GM12878 (cell line): ENCODE data around the gene GARIN5A. TPM values are rescaled to one million over a fixed set of nuclear protein-coding genes. Genes with fewer than 3 reads are reported as not detected.

ENCODE experiments used
- ATAC-seq: fragments of 200-7000 bp; cut with Tn5 transposase; 3 replicates; pipeline ENCODE4 v1.9.1; 2020; ENCODE audit warnings: mild to moderate bottlenecking, moderate library complexity
- BruUV-seq: library from RNA; stranded (reverse); fragments of 400-500 nt; replicated peaks from 2 replicates; lab custom pipeline; 2021; lab: Mats Ljungman, UMichigan
- CTCF ChIA-PET: fragments of 300-600 bp; sonication (Branson Sonifier 250); formaldehyde crosslinking; extraction: SDS; loops from one replicate; lab custom pipeline; 2021; ENCODE audit warnings: inconsistent platforms; lab: Yijun Ruan, JAX
- POLR2A ChIA-PET: fragments of 350-600 bp; formaldehyde crosslinking; extraction: SDS; loops from one replicate; lab custom pipeline; 2021; ENCODE audit warnings: inconsistent platforms; lab: Charles Lee
- RAD21 ChIA-PET: fragments of 300-600 bp; sonication (Branson Sonifier 250); formaldehyde crosslinking; loops from one replicate; lab custom pipeline; 2023; ENCODE audit warnings: antibody characterized with exemption; ENCODE audit not compliant: unreplicated experiment; lab: Charles Lee
- SMC1A ChIA-PET: fragments of 300-600 bp; sonication (Branson Sonifier 250); formaldehyde crosslinking; loops from one replicate; lab custom pipeline; 2023; ENCODE audit not compliant: unreplicated experiment, uncharacterized antibody; lab: Charles Lee
- DNase-seq: peaks from one replicate; pipeline ENCODE4 v3.0.0-alpha.2; 2011; ENCODE audit warnings: low read depth, low spot score
- FAIRE-seq: peaks from 3 replicates; lab custom pipeline; 2011; peaks lifted over from hg19 to GRCh38; lab: Jason Lieb, UNC
- H2AFZ ChIP-seq: 2 replicates; pipeline ENCODE4 v1.6.0; 2011; ENCODE audit warnings: low read depth, low read length, control low read depth; ENCODE audit not compliant: control insufficient read depth
- H3K27ac ChIP-seq: 2 replicates; pipeline ENCODE4 v1.5.1; 2011; ENCODE audit warnings: control low read depth; ENCODE audit not compliant: control insufficient read depth, insufficient read depth
- H3K27me3 ChIP-seq, 2 experiments: replicated peaks in 1 of 2; 2 replicates each; pipeline versions ENCODE4 v1.6.0 to v1.6.1; 2011; ENCODE audit warnings: low read length in 1 of 2; ENCODE audit not compliant: control insufficient read depth in 2 of 2, insufficient read depth in 2 of 2
- H3K36me3 ChIP-seq, 2 experiments: 2 replicates each; pipeline ENCODE4 v1.5.1; 2011; ENCODE audit warnings: low read length in 1 of 2; ENCODE audit not compliant: control insufficient read depth in 2 of 2, insufficient read depth in 2 of 2
- H3K4me1 ChIP-seq: 2 replicates; pipeline ENCODE4 v1.6.1; 2011; ENCODE audit warnings: mild to moderate bottlenecking, low read length, moderate library complexity, mixed read lengths; ENCODE audit not compliant: control insufficient read depth, insufficient read depth
- H3K4me2 ChIP-seq: 2 replicates; pipeline ENCODE4 v1.6.0; 2011; ENCODE audit warnings: control low read depth; ENCODE audit not compliant: control insufficient read depth, insufficient read depth
- H3K4me3 ChIP-seq: fragments of 200-600 bp; sonication (generic); 2 replicates; pipeline ENCODE4 v1.5.1; 2016
- H3K79me2 ChIP-seq: 2 replicates; pipeline ENCODE4 v1.6.0; 2011; ENCODE audit warnings: low read length; ENCODE audit not compliant: control insufficient read depth, insufficient read depth
- H3K9ac ChIP-seq: 2 replicates; pipeline ENCODE4 v1.8.0; 2011; ENCODE audit warnings: low read length, control low read depth, mixed read lengths; ENCODE audit not compliant: control insufficient read depth, insufficient read depth
- H3K9me3 ChIP-seq: replicated peaks from 3 replicates; pipeline ENCODE4 v1.5.1; 2011; ENCODE audit warnings: mild to moderate bottlenecking, low read length; ENCODE audit not compliant: control insufficient read depth, insufficient read depth
- H4K20me1 ChIP-seq: 2 replicates; pipeline ENCODE4 v1.6.0; 2011; ENCODE audit not compliant: control insufficient read depth, insufficient read depth
- IKZF1 ChIP-seq: fragments of 450-650 bp; conservative IDR thresholded peaks from 2 replicates; pipeline ENCODE4 v1.6.1; 2017; ENCODE audit warnings: antibody characterized with exemption, mild to moderate bottlenecking
- IRF4 ChIP-seq: IDR thresholded peaks from 2 replicates; pipeline ENCODE4 v1.6.1; 2011; ENCODE audit warnings: low read depth, low read length
- MEF2B ChIP-seq: fragments of 450-650 bp; IDR thresholded peaks from 2 replicates; pipeline ENCODE4 v1.6.1; 2018; ENCODE audit warnings: mild to moderate bottlenecking, moderate library complexity; ENCODE audit not compliant: partially characterized antibody, poor library complexity, severe bottlenecking
- MTA3 ChIP-seq: IDR thresholded peaks from 2 replicates; pipeline ENCODE4 v1.6.1; 2012; ENCODE audit warnings: low read length, inconsistent platforms, borderline replicate concordance
- NR2C1 ChIP-seq: fragments of 450-650 bp; IDR thresholded peaks from 2 replicates; pipeline ENCODE4 v1.6.1; 2017; ENCODE audit warnings: antibody characterized with exemption, mild to moderate bottlenecking, moderate library complexity
- PAX5 ChIP-seq: IDR thresholded peaks from 2 replicates; pipeline ENCODE4 v1.6.1; 2011; ENCODE audit warnings: low read depth, low read length, borderline replicate concordance
- RELA ChIP-seq: fragments of 450-650 bp; IDR thresholded peaks from 2 replicates; pipeline ENCODE4 v1.8.0; 2014; ENCODE audit warnings: borderline replicate concordance; ENCODE audit not compliant: partially characterized antibody
- SIN3A ChIP-seq: IDR thresholded peaks from 2 replicates; pipeline ENCODE4 v1.6.1; 2012; ENCODE audit warnings: low read depth, low read length, improper control_type of control experiment
- SMARCA5 ChIP-seq: fragments of 450-650 bp; IDR thresholded peaks from 2 replicates; pipeline ENCODE4 v1.6.1; 2017; ENCODE audit warnings: mild to moderate bottlenecking
- SPI1 ChIP-seq: IDR thresholded peaks from 2 replicates; pipeline ENCODE4 v1.6.1; 2011; ENCODE audit warnings: low read depth, mild to moderate bottlenecking, low read length, moderate library complexity, borderline replicate concordance; ENCODE audit not compliant: insufficient read depth
- USF1 ChIP-seq: IDR thresholded peaks from 2 replicates; pipeline ENCODE4 v1.6.1; 2011; ENCODE audit warnings: borderline replicate concordance, low read depth, mild to moderate bottlenecking, moderate library complexity, mixed read lengths, low read length; ENCODE audit not compliant: insufficient read depth; ENCODE audit errors: extremely low read length
- ZBTB33 ChIP-seq: fragments of 450-650 bp; IDR thresholded peaks from 2 replicates; pipeline ENCODE4 v1.6.1; 2017; ENCODE audit warnings: mild to moderate bottlenecking
- WGBS: methylation state at CpG from one replicate; pipeline ENCODE4 v1.1.6; 2016; ENCODE audit warnings: low lambda C conversion rate; ENCODE audit not compliant: insufficient replicate concordance, insufficient coverage; ENCODE audit errors: missing lambda C conversion rate; 5-methylcytosine and 5-hydroxymethylcytosine counted together
- in situ Hi-C: fragments of 300-500 bp; cut with MboI; formaldehyde crosslinking; loops from 9 replicates; pipeline ENCODE4 v1.14.3; 2018; ENCODE audit warnings: mixed read lengths
- intact Hi-C: fragments of 100-400 bp; cut with micrococcal nuclease; formaldehyde crosslinking; loops from one replicate; pipeline ENCODE4 v1.14.2; 2022; ENCODE audit not compliant: unreplicated experiment
- polyA plus RNA-seq, 11 experiments: library from polyadenylated mRNA; depleted of rRNA in 4 of 11; unstranded in 6 of 11; stranded (reverse) in 5 of 11; fragments of >200 nt; fragmentation: Nextera tagmentation in 4 of 11; fragmentation: Illumina TruSeq in 1 of 11; extraction: Ambion mirVana in 4 of 11; extraction: Trizol in 1 of 11; gene quantifications; 1 replicate in 1 of 11; 2 replicates in 10 of 11; pipeline versions ENCODE4 v1.2.1 to v1.2.3, GENCODE V29; 2011 to 2016; ENCODE audit warnings: inconsistent platforms in 2 of 11, missing spikeins in 2 of 11, low read depth in 1 of 11
- total RNA-seq, 4 experiments: library from RNA; depleted of rRNA in 3 of 4; stranded (reverse); fragments of >200 nt in 3 of 4; fragmentation: Illumina TruSeq in 1 of 4; extraction: Trizol in 1 of 4; gene quantifications; 2 replicates each; pipeline versions ENCODE4 v1.2.1 to v1.2.3, GENCODE V29; 2013 to 2021

The GARIN5A gene
- total and polyA plus RNA-seq, 10 of the 15 experiments (the other 5 are each of a cell fraction or from before 2014, with no cell fraction given) = 0.18 to 1.2 (median 0.24) TPM; not detected in 6

- Histone ChIP-seq H3K4me3 (no peak overlapping the region), H3K27me3 (no peaks in the 10 kb centered on the region), H3K79me2 (no peaks in the 10 kb centered on the region), H3K36me3 (no peaks in the 10 kb centered on the region), H4K20me1 (no peaks in the 10 kb centered on the region), H3K9ac (no peak overlapping the region), H3K4me1 (no peaks in the 10 kb centered on the region), H2AFZ (no peak overlapping the region), H3K9me3 (no peaks in the 10 kb centered on the region), H3K4me2 (no peak overlapping the region), H3K27ac (no peak overlapping the region)
- FAIRE-seq (no peak), ATAC-seq (no peak), DNase-seq (no peak)
- intact Hi-C loops (no loop called here), in situ Hi-C loops (no loop called here)
- ChIA-PET CTCF (interaction anchor here (0.8 kb wide), 1 partner anchor 15 kb away, joined by 4 read pairs; no protein-coding TSS in a partner anchor), SMC1A (no interaction called here), RAD21 (no interaction called here), POLR2A (no interaction called here)
- no TSS peak for BruUV-seq
- WGBS = 52% methylated on average over 5 of the region's 5 CpGs
- no peak for TF ChIP-seq PAX5
- TF ChIP-seq MEF2B = no peak
- no peak for TF ChIP-seq MTA3
- no peak for TF ChIP-seq RELA
Measured at GRCh38 chr19:50447053-50447452, 29.6 kb downstream of the GARIN5A start.

- SMC1A ChIA-PET = no interaction called here
- FAIRE-seq (no peak), DNase-seq (no peak), ATAC-seq (no peak)
- no peaks in the 10 kb centered on the region for H3K4me1 ChIP-seq
- no peaks in the 10 kb centered on the region for H3K79me2 ChIP-seq
- WGBS = 0% methylated on average over 1 of the region's 1 CpG
- RAD21 ChIA-PET = no interaction called here
- CTCF ChIA-PET = interaction anchor here (0.6 kb wide), 1 partner anchor 161 kb away, joined by 3 read pairs; no protein-coding TSS in a partner anchor
- intact Hi-C loops = no loop called here
- no peak overlapping the region for H3K27ac ChIP-seq
- TF ChIP-seq USF1 (no peak), IRF4 (no peak), ZBTB33 (no peak), SMARCA5 (no peak), NR2C1 (no peak), IKZF1 (no peak), SPI1 (no peak), SIN3A (no peak)
- no peaks in the 10 kb centered on the region for H4K20me1 ChIP-seq
- no peaks in the 10 kb centered on the region for H3K9me3 ChIP-seq
- no TSS peak for BruUV-seq
- in situ Hi-C loops = no loop called here
- no peak overlapping the region for H3K4me3 ChIP-seq
- POLR2A ChIA-PET = no interaction called here
- H2AFZ ChIP-seq = no peak overlapping the region
- no peak overlapping the region for H3K4me2 ChIP-seq
- H3K27me3 ChIP-seq = no peaks in the 10 kb centered on the region
- no peaks in the 10 kb centered on the region for H3K36me3 ChIP-seq
- H3K9ac ChIP-seq = no peak overlapping the region
Measured at GRCh38 chr19:50444059-50444458, 32.6 kb downstream of the GARIN5A start.
